Measurements from ENCODE around the gene MDM2. TPM values are rescaled to one million over a fixed set of nuclear protein-coding genes. Genes with fewer than 3 reads are reported as not detected.

The MDM2 gene
- total RNA-seq, 4 donors from 2014 or later = 64.0 to 124 (median 85.0) TPM

GRCh38 chr12:68870011-68870410 lies 62.0 kb downstream of the MDM2 start:
- Histone ChIP-seq H3K4me3 (no peak overlapping the region), H3K4me1 (no peaks in the 10 kb centered on the region), H3K27me3 (no peaks in the 10 kb centered on the region), H3K9me3 (no peaks in the 10 kb centered on the region), H3K27ac (no peak overlapping the region), H3K36me3 (no peaks in the 10 kb centered on the region)
- DNase-seq = no peak
- no peak for TF ChIP-seq CTCF (IDR thresholded peaks at IDR 0.05)
- no peak for TF ChIP-seq POLR2A (IDR thresholded peaks at IDR 0.05)
- intact Hi-C loops (cut with DNase I; ENCODE audit: low total_unique reads) = no loop called here

- no peak for TF ChIP-seq CTCF (IDR thresholded peaks at IDR 0.05)
- no peak for TF ChIP-seq POLR2A (IDR thresholded peaks at IDR 0.05)
- intact Hi-C loops (cut with DNase I; ENCODE audit: low total_unique reads) = no loop called here
- no peak overlapping the region for H3K4me3 ChIP-seq
- no peaks in the 10 kb centered on the region for H3K36me3 ChIP-seq
- H3K9me3 ChIP-seq = no peaks in the 10 kb centered on the region
- H3K4me1 ChIP-seq = no peaks in the 10 kb centered on the region
- no peak overlapping the region for H3K27ac ChIP-seq
- no peaks in the 10 kb centered on the region for H3K27me3 ChIP-seq
- DNase-seq = no peak
Observed at GRCh38 chr12:68870443-68870842, 62.5 kb downstream of the MDM2 start.

- no peaks in the 10 kb centered on the region for H3K4me1 ChIP-seq
- H3K27ac ChIP-seq = no peak overlapping the region
- intact Hi-C loops (cut with DNase I; ENCODE audit: low total_unique reads) = no loop called here
- no peak overlapping the region for H3K4me3 ChIP-seq
- H3K27me3 ChIP-seq = no peaks in the 10 kb centered on the region
- H3K36me3 ChIP-seq = no peaks in the 10 kb centered on the region
- H3K9me3 ChIP-seq = no peaks in the 10 kb centered on the region
- DNase-seq = no peak
- TF ChIP-seq POLR2A (IDR thresholded peaks at IDR 0.05) (no peak), CTCF (IDR thresholded peaks at IDR 0.05) (no peak)
Observed at GRCh38 chr12:68871396-68871795, 63.4 kb downstream of the MDM2 start.

GRCh38 chr12:68871921-68872320 lies 63.9 kb downstream of the MDM2 start:
- Histone ChIP-seq H3K27me3 (no peaks in the 10 kb centered on the region), H3K9me3 (no peaks in the 10 kb centered on the region), H3K36me3 (no peaks in the 10 kb centered on the region), H3K4me3 (no peak overlapping the region), H3K4me1 (no peaks in the 10 kb centered on the region), H3K27ac (no peak overlapping the region)
- intact Hi-C loops (cut with DNase I; ENCODE audit: low total_unique reads) = no loop called here
- TF ChIP-seq POLR2A (IDR thresholded peaks at IDR 0.05) = no peak
- TF ChIP-seq CTCF (IDR thresholded peaks at IDR 0.05) = no peak
- no peak for DNase-seq

GRCh38 chr12:68873316-68873715 lies 65.3 kb downstream of the MDM2 start:
- TF ChIP-seq POLR2A (IDR thresholded peaks at IDR 0.05) (no peak), CTCF (IDR thresholded peaks at IDR 0.05) (no peak)
- H3K4me3 ChIP-seq = no peak overlapping the region
- H3K36me3 ChIP-seq = no peaks in the 10 kb centered on the region
- no peak overlapping the region for H3K27ac ChIP-seq
- no peaks in the 10 kb centered on the region for H3K4me1 ChIP-seq
- intact Hi-C loops (cut with DNase I; ENCODE audit: low total_unique reads) = no loop called here
- H3K27me3 ChIP-seq = no peaks in the 10 kb centered on the region
- no peak for DNase-seq
- no peaks in the 10 kb centered on the region for H3K9me3 ChIP-seq

Data from uterus (tissue), 4 donors.